ENCODE measurements around the gene YARS2. TPM values are rescaled to one million over a fixed set of nuclear protein-coding genes. Genes with fewer than 3 reads are reported as not detected.

Gene YARS2
- 10 to 100 TPM; 18.0 to 28.8 TPM for total RNA-seq

- ATAC-seq = peak; percentile 88 to 94
- H3K27ac Mint-ChIP-seq = peak within 1 kb of the TSS; percentile 92 to 98
- H3K36me3 Mint-ChIP-seq = peaks cover 8 to 15% of the 10 kb centered on the region in 2 donors
- H3K9me3 Mint-ChIP-seq = no peaks in the 10 kb centered on the region
- DNase-seq (ENCODE audit: low spot score in 2 of 2) = peak; percentile 79 to 90
Measured at GRCh38 chr12:32755654-32756475, at the start of gene YARS2. Gene YARS2, minus strand, starts transcription at chr12:32755897. Its CDS starts 23 bp downstream, at chr12:32755874.

- no peak for ATAC-seq
- Mint-ChIP-seq H3K36me3 (peaks cover 0 to 11% of the 10 kb centered on the region in 2 donors), H3K27ac (no peak overlapping the region), H3K9me3 (peaks cover 10 to 11% of the 10 kb centered on the region in 2 donors)
- DNase-seq (ENCODE audit: low spot score in 2 of 2) = no peak
Measured at GRCh38 chr12:32804301-32804700, 48.6 kb upstream of the YARS2 start.

DNA sequence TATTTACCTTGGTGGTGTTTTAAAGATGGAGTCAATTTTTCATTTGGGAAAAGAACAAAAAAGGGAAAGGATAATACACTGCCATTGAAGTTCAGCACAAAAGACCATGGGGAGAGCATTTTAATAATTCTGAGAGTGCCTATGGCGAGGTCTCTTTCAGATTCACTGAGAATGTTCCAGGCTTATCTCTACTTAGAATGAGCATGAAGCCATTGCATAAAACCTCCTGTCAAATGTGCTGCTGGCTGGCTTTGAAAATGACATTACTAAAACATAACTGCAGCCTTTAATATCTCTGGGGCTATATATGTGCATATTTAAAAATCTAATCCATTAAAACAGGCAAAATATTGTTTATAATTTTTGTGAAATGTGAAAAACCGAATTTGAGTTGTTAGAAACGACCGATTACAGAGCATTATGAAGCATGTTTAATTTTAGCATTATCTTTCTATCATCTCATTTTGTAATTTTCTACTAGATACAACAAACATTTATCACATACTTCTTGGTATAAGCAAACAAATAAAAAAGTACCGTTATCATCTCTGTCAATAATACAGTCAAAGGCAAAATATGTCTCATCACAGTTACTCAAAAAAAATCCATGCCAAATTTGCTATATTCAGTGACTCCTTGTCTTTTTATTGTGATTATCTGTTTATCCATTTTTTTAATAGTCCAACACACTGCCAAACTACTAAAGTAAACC is 45.7 kb upstream of the YARS2 start:
- H3K9me3 Mint-ChIP-seq = peaks cover under 1 to 1% of the 10 kb centered on the region in 2 donors
- no peaks in the 10 kb centered on the region for H3K36me3 Mint-ChIP-seq

GRCh38 chr12:32794281-32794680 is 38.6 kb upstream of the YARS2 start:
- DNase-seq (ENCODE audit: low spot score in 2 of 2) = no peak
- Mint-ChIP-seq H3K9me3 (no peaks in the 10 kb centered on the region), H3K27ac (no peak overlapping the region), H3K36me3 (no peaks in the 10 kb centered on the region)
- ATAC-seq = no peak

More for the DNA sequence above, 45.7 kb upstream of the YARS2 start:
- DNase-seq (ENCODE audit: low spot score in 2 of 2) = no peak
- no peak for ATAC-seq
- no peak overlapping the region for H3K27ac Mint-ChIP-seq

DNA sequence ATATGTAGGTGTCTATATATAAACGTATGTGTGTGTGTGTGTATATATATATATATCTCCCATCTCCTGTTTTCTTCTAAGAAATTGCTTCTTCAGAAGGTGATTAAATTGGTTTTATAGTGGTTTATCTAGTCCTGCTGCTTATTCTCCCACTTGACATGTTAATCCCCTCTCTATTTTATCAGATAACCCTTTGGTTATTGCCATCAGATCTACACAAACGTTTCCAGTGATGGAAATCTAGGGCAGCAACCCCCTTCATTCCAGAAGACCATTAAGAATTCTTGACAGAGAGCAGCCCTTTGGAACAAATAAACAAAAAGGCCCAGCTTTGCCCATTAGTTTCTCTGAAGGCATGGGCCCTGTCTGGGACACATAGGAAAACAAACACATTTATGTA is 34.2 kb upstream of the YARS2 start:
- ATAC-seq (no peak), DNase-seq (ENCODE audit: low spot score in 2 of 2) (no peak)
- Mint-ChIP-seq H3K36me3 (no peaks in the 10 kb centered on the region), H3K27ac (no peak overlapping the region), H3K9me3 (no peaks in the 10 kb centered on the region)

DNA sequence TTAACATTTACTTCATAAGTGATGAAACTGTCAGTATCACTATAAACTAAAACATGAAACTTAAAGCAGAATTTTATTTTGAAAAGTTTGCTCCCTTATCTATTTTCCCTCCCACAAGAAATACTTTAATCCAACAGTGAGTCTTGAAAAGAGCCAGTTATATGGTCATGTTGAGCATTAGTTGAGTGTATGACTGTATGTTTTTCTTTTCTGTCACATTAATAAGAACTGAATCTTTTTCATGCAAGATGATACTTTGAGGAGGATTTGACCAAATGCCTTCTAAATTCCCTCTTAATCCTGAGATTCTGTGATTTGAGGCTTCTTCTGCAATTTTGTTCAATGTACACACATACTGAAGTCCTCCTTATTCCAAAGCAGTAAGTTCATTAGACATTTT is 33.7 kb upstream of the YARS2 start:
- no peak for ATAC-seq
- Mint-ChIP-seq H3K27ac (no peak overlapping the region), H3K9me3 (no peaks in the 10 kb centered on the region), H3K36me3 (no peaks in the 10 kb centered on the region)
- no peak for DNase-seq (ENCODE audit: low spot score in 2 of 2)

- ATAC-seq (no peak), DNase-seq (ENCODE audit: low spot score in 2 of 2) (no peak)
- Mint-ChIP-seq H3K27ac (no peak overlapping the region), H3K36me3 (no peaks in the 10 kb centered on the region), H3K9me3 (no peaks in the 10 kb centered on the region)
Measured at GRCh38 chr12:32788405-32788804, 32.7 kb upstream of the YARS2 start.

DNA sequence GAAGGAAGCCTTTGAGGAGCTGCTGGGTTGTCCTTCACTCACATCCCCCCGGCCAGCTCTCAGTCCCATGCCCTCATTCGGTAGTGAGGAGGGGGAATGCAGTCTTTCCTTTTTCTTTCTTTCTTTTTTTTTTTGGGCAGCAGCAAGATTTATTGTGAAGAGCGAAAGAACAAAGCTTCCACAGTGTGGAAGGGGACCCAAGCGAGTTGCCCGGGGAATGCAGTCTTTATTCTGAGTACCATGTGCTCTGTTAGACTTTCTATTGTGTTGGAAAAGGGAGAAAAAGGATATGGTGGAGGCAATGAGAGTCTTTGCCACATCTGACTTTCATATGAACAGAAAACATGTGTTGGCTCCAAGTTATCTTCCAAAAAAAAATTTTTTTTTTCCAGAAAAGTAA is 29.9 kb upstream of the YARS2 start:
- Mint-ChIP-seq H3K36me3 (no peaks in the 10 kb centered on the region), H3K27ac (no peak overlapping the region), H3K9me3 (no peaks in the 10 kb centered on the region)
- no peak for DNase-seq (ENCODE audit: low spot score in 2 of 2)
- no peak for ATAC-seq

DNA sequence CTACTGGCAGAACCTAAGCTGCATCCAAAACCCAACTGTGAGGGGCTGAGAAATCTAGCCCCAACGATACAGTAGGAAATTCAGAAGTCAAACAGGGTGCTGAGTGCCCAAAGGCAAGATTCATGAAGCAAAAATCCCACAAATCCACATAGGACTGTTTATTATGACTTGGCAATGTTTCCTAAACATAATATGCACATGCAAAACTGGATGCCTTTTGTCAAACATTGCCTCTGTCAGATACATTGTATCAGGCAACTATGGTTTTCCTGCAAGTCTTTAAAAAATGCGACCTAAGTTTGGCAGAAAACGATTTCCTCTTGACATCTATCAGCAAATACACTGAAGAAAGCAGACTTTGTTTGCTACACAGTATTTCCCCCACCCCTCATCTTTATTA is 27.3 kb upstream of the YARS2 start:
- H3K9me3 Mint-ChIP-seq = no peaks in the 10 kb centered on the region
- ATAC-seq (no peak), DNase-seq (ENCODE audit: low spot score in 2 of 2) (no peak)
- no peak overlapping the region for H3K27ac Mint-ChIP-seq
- no peaks in the 10 kb centered on the region for H3K36me3 Mint-ChIP-seq

DNA sequence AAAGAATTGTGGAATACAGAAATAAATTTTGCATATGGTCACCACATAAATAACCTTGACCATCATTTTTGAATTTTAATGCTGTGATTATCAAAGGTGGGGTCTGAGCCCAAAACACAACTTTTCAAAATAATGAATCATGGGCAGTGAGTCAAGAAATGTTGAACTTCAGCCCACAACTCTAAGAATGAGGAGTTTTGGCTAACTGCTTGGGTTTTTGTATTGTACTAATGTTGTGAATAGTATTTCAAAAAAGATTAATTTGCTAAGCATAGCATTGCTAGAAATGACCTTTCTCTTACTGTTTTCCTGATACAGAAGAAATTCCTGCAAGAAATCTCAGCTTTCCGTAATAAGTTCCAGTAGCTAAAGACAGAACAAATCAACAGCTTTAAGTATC is 24.4 kb upstream of the YARS2 start:
- Mint-ChIP-seq H3K36me3 (no peaks in the 10 kb centered on the region), H3K27ac (no peak overlapping the region), H3K9me3 (no peaks in the 10 kb centered on the region)
- no peak for DNase-seq (ENCODE audit: low spot score in 2 of 2)
- ATAC-seq = no peak

DNA sequence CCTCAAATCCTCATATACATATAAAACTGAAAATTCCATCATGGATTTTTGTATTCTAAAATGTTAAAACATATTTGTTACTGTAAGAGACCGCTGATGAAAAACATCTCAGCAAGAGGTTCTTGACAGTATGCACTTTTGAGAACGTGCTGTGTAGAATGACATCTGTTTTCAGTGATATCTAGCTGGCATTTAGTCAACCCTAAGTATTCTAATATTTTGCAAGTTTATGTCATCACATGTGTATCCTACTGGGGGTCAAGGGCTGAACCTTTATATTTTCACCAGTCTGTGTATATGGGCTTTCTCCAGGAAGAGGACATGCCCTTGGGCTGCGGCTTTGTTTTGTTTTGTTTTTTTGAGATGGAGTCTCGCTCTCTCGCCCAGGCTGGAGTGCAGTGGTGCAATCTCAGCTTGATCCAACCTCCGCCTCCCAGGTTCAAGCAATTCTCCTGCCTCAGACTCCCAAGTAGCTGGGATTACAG is 22.0 kb upstream of the YARS2 start:
- Mint-ChIP-seq H3K36me3 (no peaks in the 10 kb centered on the region), H3K27ac (no peak overlapping the region), H3K9me3 (no peaks in the 10 kb centered on the region)
- ATAC-seq (no peak), DNase-seq (ENCODE audit: low spot score in 2 of 2) (no peak)

- Mint-ChIP-seq H3K36me3 (no peaks in the 10 kb centered on the region), H3K27ac (no peak overlapping the region), H3K9me3 (no peaks in the 10 kb centered on the region)
- no peak for ATAC-seq
- no peak for DNase-seq (ENCODE audit: low spot score in 2 of 2)
Measured at GRCh38 chr12:32777159-32777558, 21.5 kb upstream of the YARS2 start.

- ATAC-seq (no peak), DNase-seq (ENCODE audit: low spot score in 2 of 2) (no peak)
- Mint-ChIP-seq H3K9me3 (no peaks in the 10 kb centered on the region), H3K27ac (no peak overlapping the region), H3K36me3 (no peaks in the 10 kb centered on the region)
Measured at GRCh38 chr12:32776258-32776657, 20.6 kb upstream of the YARS2 start.

- DNase-seq (ENCODE audit: low spot score in 2 of 2) (no peak), ATAC-seq (no peak)
- H3K9me3 Mint-ChIP-seq = no peaks in the 10 kb centered on the region
- H3K36me3 Mint-ChIP-seq = no peaks in the 10 kb centered on the region
- no peak overlapping the region for H3K27ac Mint-ChIP-seq
Measured at GRCh38 chr12:32773691-32774090, 18.0 kb upstream of the YARS2 start.

- ATAC-seq = no peak
- no peaks in the 10 kb centered on the region for H3K36me3 Mint-ChIP-seq
- H3K9me3 Mint-ChIP-seq = no peaks in the 10 kb centered on the region
- no peak for DNase-seq (ENCODE audit: low spot score in 2 of 2)
- H3K27ac Mint-ChIP-seq = no peak overlapping the region
Measured at GRCh38 chr12:32770141-32770540, 14.4 kb upstream of the YARS2 start.

DNA sequence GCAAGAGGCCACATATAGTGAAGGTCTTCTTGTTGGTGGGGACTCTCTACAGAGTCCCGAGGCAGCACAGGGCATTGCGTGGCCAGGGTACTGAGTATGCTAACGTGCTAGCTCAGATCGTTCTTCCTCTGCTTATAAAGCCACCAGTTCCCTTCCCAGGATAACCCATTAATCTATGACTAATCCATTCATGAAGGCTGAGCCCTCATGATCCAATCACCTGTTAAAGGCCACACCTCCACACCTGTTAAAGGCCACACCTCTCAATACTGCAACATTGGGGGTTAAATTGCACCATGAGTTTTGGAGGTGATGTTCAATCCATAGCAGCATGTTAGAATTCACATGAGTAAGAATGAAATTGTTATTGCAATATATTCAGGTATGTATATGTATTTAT is 12.8 kb upstream of the YARS2 start:
- no peak for ATAC-seq
- H3K27ac Mint-ChIP-seq = no peak overlapping the region
- DNase-seq (ENCODE audit: low spot score in 2 of 2) = no peak
- H3K36me3 Mint-ChIP-seq = no peaks in the 10 kb centered on the region
- no peaks in the 10 kb centered on the region for H3K9me3 Mint-ChIP-seq

- no peak for ATAC-seq
- no peak overlapping the region for H3K27ac Mint-ChIP-seq
- no peaks in the 10 kb centered on the region for H3K36me3 Mint-ChIP-seq
- H3K9me3 Mint-ChIP-seq = no peaks in the 10 kb centered on the region
- DNase-seq (ENCODE audit: low spot score in 2 of 2) = no peak
Measured at GRCh38 chr12:32765906-32766305, 10.2 kb upstream of the YARS2 start.

DNA sequence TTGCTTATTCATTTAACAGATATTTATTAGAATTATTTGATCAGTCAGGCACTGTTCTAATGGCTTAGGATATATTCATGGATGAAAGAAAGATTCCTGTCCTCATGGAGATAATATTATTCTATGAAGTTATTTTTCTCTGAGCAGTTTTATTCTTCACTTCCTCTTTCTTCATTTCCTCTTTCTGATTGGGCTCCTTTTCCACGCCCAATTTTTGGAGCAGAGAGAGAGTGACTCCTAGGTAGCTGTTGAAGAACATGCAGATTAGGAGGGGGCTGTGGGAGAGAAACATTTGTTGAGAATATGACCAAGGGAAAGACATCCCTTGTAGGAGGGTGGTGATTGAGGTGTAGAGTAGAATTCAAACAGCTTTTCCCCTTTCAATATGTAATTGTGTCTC is 6.0 kb upstream of the YARS2 start:
- no peaks in the 10 kb centered on the region for H3K9me3 Mint-ChIP-seq
- ATAC-seq (no peak), DNase-seq (ENCODE audit: low spot score in 2 of 2) (no peak)
- no peak overlapping the region for H3K27ac Mint-ChIP-seq
- no peaks in the 10 kb centered on the region for H3K36me3 Mint-ChIP-seq

All from activated naive CD4-positive, alpha-beta T cell treated with anti-CD3 and anti-CD28 coated beads, Interleukin-2, amount 50 U/mL, for 72 hours (primary cell).